Activated naive CD8-positive, alpha-beta T cell treated with anti-CD3 and anti-CD28 coated beads, Interleukin-2, amount 50 U/mL, for 16 hours (primary cell): ENCODE measurements around the gene CFAP46.
"Not testable (repeated sequence)": the region's sequence is repeated elsewhere in the genome, so short reads cannot be mapped to it uniquely, and the experiment has no call there.

Source experiments
- DNase-seq: peaks from one replicate; pipeline ENCODE4 v3.0.0-alpha.2; 2020; ENCODE audit warnings: low read depth, low spot score

The CFAP46 gene

GRCh38 chr10:132979491-132980425 is 37.4 kb upstream of the CFAP46 start:
- DNase-seq: no peak

DNA sequence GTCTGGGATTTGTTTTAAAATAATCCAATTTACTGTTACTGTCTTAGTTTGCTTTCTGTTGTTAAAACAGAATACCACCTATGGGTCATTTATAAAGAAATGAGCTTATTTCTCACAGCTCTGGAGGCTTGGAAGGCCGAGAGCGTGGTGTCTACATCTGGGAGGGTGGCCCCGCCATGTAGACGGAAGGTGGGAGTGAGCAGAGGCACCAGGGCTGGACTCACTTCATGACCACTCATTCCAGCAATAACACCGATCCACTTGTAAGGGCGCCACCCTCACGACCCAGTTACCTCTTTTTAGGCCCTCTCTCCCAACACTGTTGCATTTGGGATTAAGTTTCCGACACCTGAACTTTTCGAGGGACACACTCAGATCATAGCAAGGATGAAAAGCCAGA is 36.2 kb upstream of the CFAP46 start:
- no peak for DNase-seq

DNA sequence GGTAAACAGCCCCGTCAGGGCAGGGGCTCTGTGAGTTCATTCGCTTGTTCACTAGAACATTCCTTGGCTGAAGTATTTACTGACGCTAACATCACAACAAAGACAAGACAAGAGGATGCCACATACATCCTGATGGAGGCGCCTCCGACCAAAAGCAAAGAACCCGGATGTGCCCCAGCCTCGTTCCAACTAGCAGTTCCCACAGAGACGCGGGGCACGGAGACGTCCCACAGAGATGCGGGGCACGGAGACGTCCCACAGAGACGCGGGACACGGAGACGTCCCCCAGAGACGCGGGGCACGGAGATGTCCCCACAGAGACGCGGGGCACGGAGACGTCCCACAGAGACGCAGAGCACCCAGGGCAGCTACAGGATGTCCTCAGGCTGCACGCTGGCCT is 35.4 kb upstream of the CFAP46 start:
- DNase-seq: no peak

GRCh38 chr10:132977076-132977475 is 34.7 kb upstream of the CFAP46 start:
- no peak for DNase-seq

GRCh38 chr10:132975831-132976682 is 33.7 kb upstream of the CFAP46 start:
- no peak for DNase-seq

DNA sequence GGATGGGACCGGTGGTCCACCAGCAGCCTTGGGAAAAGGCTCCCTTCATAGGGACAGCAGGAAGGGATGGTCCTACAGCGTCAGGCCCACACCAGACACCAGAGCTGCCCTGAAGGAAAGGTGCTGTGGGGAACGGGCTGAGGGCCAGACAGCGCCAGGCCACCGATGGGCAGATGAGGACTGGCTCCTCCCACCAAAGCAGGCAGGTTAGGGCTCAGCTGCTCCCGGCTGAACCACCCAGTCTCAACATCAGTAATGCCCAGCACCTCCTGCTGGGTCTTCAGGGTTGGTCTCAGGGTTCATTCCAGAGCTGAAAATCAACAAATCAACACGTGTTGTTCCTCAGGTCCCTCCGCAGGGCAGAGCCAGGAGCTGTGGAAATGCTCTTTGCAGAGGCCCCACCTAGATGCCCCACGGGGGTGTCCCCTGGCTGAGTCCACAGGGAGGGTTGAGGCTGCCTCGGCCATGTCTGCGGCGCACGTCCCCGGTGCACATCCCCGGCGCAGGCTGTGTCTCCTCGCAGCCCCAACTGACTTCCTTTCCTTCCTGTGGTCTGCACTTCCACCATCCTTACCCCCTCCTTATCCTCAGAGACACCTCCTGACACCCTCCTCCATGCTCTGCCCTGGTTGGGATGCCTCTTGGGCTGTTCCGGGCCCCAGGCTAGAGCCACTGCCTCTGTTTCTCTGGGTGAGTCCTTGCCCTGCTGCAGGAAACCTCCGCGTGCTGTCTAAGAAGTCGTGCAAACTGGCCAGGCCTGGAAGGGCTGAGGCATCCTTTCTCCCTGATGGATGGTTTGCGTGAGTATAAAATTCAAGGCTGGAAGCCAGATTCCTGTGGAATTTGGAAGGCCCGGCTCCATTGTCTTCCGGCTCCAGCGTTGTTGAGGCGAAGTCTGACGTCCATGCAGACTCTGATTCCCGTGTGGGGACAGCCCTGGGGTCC is 32.8 kb upstream of the CFAP46 start:
- no peak for DNase-seq

- DNase-seq: no peak
Observed at GRCh38 chr10:132974249-132974796, 32.0 kb upstream of the CFAP46 start.

DNA sequence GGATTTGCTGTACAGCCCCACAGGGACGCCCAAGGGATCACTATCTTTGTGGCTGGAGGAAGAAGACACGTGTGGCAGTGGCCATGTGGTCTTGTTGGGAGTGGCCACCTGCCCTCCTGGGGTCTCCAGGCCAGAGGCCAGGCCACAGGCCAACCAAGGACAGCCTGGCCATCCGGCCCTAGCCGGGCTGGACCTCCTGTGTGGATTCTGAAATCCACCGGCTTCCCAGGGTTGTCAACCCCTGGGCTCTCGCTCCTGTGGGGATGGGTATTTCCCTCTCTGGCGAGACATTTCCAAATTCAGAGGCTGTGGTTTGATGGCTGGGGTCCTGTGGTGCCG is 31.5 kb upstream of the CFAP46 start:
- no peak for DNase-seq

- DNase-seq: no peak
Observed at GRCh38 chr10:132972986-132973902, 30.9 kb upstream of the CFAP46 start.

DNA sequence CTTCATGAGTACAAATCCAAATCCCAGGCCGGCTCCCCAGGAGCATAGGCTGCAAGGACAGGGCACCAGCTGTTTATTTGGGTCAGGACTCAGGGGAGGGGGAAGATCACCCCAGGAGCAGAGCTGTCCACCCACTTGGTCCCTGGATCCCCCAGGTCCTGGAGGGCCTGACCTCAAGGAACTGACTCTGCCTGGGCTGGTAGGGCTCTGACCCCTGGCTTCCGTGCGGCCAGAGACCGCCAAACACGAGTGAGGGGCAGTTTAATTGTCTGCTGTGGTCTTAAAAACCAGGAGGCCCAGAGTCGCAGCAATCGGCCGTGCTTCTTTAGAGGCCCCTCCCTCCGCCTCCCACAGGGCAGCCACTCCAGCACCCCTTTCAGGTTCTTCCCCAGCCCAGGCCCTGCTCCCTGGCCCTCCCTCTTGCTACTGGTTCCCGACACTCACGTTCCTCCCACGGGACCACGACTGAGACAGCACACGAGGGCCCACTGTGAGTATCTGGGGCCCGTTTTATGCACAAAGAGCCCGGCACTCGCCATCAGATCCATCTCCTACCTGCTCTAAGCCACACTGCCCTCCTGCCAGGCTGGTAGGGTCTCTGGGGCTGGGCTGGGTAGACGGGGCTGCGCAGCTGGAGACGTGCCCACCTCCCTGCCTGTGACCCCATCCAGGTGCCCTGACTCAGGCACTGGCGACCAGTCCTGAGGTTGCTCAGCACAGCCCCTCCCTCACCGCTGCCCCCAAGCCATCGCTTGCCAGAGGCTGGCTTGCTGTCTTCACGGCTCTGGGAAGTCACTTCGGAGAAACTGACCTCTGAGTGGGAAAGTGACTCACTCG is 30.0 kb upstream of the CFAP46 start:
- DNase-seq: no peak

- no peak for DNase-seq
Observed at GRCh38 chr10:132971448-132972148, 29.2 kb upstream of the CFAP46 start.

DNA sequence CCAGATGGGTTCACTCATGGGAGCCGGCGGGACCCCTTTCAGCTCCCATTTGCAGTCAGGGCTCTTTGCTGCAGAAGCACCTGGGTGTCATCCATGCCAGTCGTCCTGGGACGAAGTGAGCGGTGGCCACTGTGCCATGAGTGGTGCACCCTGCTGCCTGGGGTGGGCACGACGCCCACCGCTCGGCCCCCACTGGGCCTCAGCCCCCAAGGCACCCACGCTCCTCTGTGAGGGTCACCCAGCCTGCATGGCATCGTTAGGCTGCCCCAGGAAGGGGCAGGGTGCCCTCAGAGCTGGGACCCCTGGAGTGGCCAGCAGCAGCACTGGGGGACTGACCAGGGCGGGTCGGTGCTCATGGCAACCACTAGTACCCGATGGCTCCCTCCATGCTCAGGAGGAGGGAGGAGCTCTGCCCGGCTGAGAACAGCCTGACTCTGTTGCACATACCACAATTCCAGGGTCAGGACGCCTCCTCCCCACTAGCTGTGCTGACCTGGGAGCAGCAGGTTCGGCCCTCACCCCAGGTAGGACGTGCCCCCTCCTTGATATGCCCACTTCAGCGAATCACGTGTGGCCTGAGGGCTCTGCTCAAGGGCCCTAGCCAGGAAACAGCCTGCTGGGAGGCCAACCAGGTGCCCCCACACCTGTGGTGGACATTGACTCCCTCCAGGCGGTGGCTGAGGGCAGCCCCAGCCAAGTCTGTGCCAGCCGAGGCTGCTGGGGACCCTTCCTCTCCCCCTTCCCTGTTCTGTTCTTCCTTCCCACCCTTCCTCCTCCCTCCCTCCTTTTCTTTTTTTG is 28.5 kb upstream of the CFAP46 start:
- no peak for DNase-seq

- DNase-seq: no peak
Observed at GRCh38 chr10:132967540-132967939, 25.2 kb upstream of the CFAP46 start.

DNA sequence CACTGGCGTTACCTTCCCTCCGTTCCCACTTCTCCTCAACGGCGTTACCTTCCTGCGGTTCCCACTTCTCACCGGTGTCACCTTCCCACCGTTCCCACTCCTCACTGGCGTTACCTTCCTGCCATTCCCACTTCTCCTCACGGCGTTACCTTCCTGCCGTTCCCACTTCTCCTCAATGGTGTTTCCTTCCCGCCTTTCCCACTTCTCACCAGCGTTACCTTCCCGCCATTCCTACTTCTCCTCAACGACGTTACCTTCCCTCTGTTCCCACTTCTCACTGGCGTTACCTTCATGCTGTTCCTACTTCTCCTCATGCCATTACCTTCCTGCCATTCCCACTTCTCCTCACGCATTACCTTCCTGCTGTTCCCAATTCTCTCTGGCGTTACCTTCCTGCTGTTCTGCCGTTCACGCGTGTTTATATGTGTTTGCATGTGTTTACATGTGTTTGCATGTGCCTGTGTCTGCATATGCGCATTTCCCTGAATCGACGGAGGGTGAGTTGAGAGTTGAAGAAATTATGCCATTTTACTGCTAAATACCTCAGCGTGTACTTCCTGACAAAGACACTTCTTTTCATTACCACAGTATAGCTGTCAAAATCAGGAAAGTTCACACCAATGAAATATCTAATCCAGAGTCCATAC is 23.2 kb upstream of the CFAP46 start:
- no peak for DNase-seq

- not testable (repeated sequence) for DNase-seq
Observed at GRCh38 chr10:132964707-132965410, 22.5 kb upstream of the CFAP46 start.

- no peak for DNase-seq
Observed at GRCh38 chr10:132964231-132964630, 21.9 kb upstream of the CFAP46 start.
